ENCODE data around the gene PHACTR3. TPM values are rescaled to one million over a fixed set of nuclear protein-coding genes. Genes with fewer than 3 reads are reported as not detected.

Gene PHACTR3
- total RNA-seq, 1 experiment from 2014 or later = 0.11 TPM

DNA sequence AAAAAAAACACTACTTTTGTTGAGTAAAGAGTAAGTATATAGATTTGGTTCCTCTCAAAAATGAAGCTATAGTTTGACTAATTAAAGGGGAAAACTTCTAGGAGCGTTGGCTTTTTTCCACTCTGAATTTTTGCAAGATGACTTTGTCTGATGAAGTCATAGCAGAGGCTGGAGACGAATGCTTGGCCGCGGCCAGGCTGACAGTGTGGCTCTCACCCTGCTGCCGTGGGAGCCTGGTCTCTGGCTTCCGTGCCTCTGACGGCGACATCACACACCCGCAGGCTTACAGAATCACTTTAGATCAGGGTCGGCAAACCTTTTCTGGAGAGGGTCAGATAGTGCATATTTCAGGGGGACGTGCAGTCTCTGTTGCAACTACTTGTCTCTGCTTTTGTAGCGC lies 145.0 kb downstream of the PHACTR3 start:
- Histone ChIP-seq H3K27me3 (replicated peaks; ENCODE audit: control insufficient read depth, insufficient read depth, low read length) (peaks cover 9% of the 10 kb centered on the region), H3K4me3 (ENCODE audit: low read depth, low read length) (no peak overlapping the region), H3K4me1 (no peaks in the 10 kb centered on the region), H3K36me3 (ENCODE audit: control insufficient read depth, insufficient read depth, low read length) (no peaks in the 10 kb centered on the region), H3K9me3 (no peaks in the 10 kb centered on the region)
- Mint-ChIP-seq H3K4me3 (ENCODE audit: unreplicated experiment) (no peak overlapping the region), H3K4me1 (ENCODE audit: low read depth, unreplicated experiment) (no peaks in the 10 kb centered on the region), H3K9me3 (ENCODE audit: unreplicated experiment) (no peaks in the 10 kb centered on the region), H3K27ac (ENCODE audit: unreplicated experiment) (no peak overlapping the region), H3K36me3 (ENCODE audit: insufficient read depth, unreplicated experiment) (no peaks in the 10 kb centered on the region), H3K27me3 (ENCODE audit: insufficient read depth, unreplicated experiment) (peaks cover 60% of the 10 kb centered on the region)
- ChIA-PET POLR2A (no interaction called here), CTCF (interaction anchor here (0.6 kb wide), 2 partner anchors 90 to 152 kb away, joined by 4 to 6 read pairs; no protein-coding TSS in a partner anchor)
- TF ChIP-seq, protein P1, sequence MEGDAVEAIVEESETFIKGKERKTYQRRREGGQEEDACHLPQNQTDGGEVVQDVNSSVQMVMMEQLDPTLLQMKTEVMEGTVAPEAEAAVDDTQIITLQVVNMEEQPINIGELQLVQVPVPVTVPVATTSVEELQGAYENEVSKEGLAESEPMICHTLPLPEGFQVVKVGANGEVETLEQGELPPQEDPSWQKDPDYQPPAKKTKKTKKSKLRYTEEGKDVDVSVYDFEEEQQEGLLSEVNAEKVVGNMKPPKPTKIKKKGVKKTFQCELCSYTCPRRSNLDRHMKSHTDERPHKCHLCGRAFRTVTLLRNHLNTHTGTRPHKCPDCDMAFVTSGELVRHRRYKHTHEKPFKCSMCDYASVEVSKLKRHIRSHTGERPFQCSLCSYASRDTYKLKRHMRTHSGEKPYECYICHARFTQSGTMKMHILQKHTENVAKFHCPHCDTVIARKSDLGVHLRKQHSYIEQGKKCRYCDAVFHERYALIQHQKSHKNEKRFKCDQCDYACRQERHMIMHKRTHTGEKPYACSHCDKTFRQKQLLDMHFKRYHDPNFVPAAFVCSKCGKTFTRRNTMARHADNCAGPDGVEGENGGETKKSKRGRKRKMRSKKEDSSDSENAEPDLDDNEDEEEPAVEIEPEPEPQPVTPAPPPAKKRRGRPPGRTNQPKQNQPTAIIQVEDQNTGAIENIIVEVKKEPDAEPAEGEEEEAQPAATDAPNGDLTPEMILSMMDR (IDR thresholded peaks at IDR 0.05; ENCODE audit: insufficient read depth in 1 of 2, low read depth in 1 of 2, low read length in 1 of 2, severe bottlenecking in 1 of 2, unreplicated experiment in 1 of 2) = no peak
- BruUV-seq (replicated peaks) = no TSS peak
- intact Hi-C loops (cut with micrococcal nuclease; ENCODE audit: unreplicated experiment) = no loop called here
- DNase-seq = no peak

GRCh38 chr20:59750209-59750840 lies 146.0 kb downstream of the PHACTR3 start:
- H3K36me3 Mint-ChIP-seq (ENCODE audit: insufficient read depth, unreplicated experiment) = no peaks in the 10 kb centered on the region
- H3K9me3 Mint-ChIP-seq (ENCODE audit: unreplicated experiment) = no peaks in the 10 kb centered on the region
- TF ChIP-seq, protein P1 (IDR thresholded peaks at IDR 0.05; ENCODE audit: insufficient read depth in 1 of 2, low read depth in 1 of 2, low read length in 1 of 2, severe bottlenecking in 1 of 2, unreplicated experiment in 1 of 2) = no peak
- Histone ChIP-seq H3K4me1 (no peaks in the 10 kb centered on the region), H3K9me3 (no peaks in the 10 kb centered on the region), H3K4me3 (ENCODE audit: low read depth, low read length) (no peak overlapping the region), H3K27me3 (replicated peaks; ENCODE audit: control insufficient read depth, insufficient read depth, low read length) (peaks cover 10% of the 10 kb centered on the region), H3K36me3 (ENCODE audit: control insufficient read depth, insufficient read depth, low read length) (no peaks in the 10 kb centered on the region)
- H3K4me1 Mint-ChIP-seq (ENCODE audit: low read depth, unreplicated experiment) = no peaks in the 10 kb centered on the region
- CTCF ChIA-PET = no interaction called here
- H3K4me3 Mint-ChIP-seq (ENCODE audit: unreplicated experiment) = no peak overlapping the region
- H3K27ac Mint-ChIP-seq (ENCODE audit: unreplicated experiment) = no peak overlapping the region
- POLR2A ChIA-PET = no interaction called here
- no TSS peak for BruUV-seq (replicated peaks)
- intact Hi-C loops (cut with micrococcal nuclease; ENCODE audit: unreplicated experiment) = no loop called here
- no peak for DNase-seq
- H3K27me3 Mint-ChIP-seq (ENCODE audit: insufficient read depth, unreplicated experiment) = peaks cover 66% of the 10 kb centered on the region

DNA sequence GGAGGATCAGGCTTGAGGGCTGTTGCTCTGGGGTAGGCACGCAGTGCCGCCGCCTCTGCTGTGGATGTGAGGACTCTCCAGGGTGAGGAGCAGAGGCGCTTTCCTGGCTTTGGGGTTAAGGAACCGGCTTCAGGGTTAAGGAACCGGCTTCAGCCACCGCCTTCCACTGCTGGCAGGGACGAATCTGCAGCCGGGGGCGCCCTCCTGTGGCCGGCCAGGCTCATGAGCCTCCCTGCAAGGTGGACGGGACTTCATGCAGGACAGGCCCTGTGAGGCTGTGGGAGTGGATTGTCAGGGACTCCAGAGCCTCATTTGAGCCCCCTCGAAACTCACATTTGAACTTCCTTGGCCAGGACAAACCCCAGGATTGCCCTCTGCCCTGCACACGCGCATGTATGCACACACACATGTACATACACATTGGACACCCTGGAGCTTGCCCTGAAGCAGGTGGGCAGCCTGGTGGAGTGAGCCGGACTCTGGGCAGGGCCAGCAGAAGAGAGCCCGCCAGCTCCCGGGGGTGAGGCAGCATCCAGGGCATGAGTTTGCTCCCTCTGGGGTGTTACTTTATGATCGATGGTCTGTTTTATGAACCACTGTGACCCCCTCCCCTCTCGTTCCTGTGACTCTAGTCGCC lies 146.9 kb downstream of the PHACTR3 start:
- intact Hi-C loops (cut with micrococcal nuclease; ENCODE audit: unreplicated experiment) = loop anchor here (1.0 kb wide), 2 partner anchors 153 to 180 kb away; no protein-coding TSS in a partner anchor
- DNase-seq = peak; percentile 85 to 92
- no TSS peak for BruUV-seq (replicated peaks)
- H3K9me3 ChIP-seq = no peaks in the 10 kb centered on the region
- no peaks in the 10 kb centered on the region for H3K36me3 ChIP-seq (ENCODE audit: control insufficient read depth, insufficient read depth, low read length)
- H3K4me1 ChIP-seq = no peaks in the 10 kb centered on the region
- ChIA-PET POLR2A (no interaction called here), CTCF (interaction anchor here (0.6 kb wide), 1 partner anchor 14 kb away, joined by 3 read pairs; no protein-coding TSS in a partner anchor)
- H3K4me3 ChIP-seq (ENCODE audit: low read depth, low read length) = no peak overlapping the region
- no peaks in the 10 kb centered on the region for H3K9me3 Mint-ChIP-seq (ENCODE audit: unreplicated experiment)
- TF ChIP-seq, protein P1 (IDR thresholded peaks at IDR 0.05; ENCODE audit: insufficient read depth in 1 of 2, low read depth in 1 of 2, low read length in 1 of 2, severe bottlenecking in 1 of 2, unreplicated experiment in 1 of 2) = peak; percentile 99 to 100
- H3K4me1 Mint-ChIP-seq (ENCODE audit: low read depth, unreplicated experiment) = no peaks in the 10 kb centered on the region
- peaks cover 70% of the 10 kb centered on the region for H3K27me3 Mint-ChIP-seq (ENCODE audit: insufficient read depth, unreplicated experiment)
- no peaks in the 10 kb centered on the region for H3K36me3 Mint-ChIP-seq (ENCODE audit: insufficient read depth, unreplicated experiment)
- H3K4me3 Mint-ChIP-seq (ENCODE audit: unreplicated experiment) = no peak overlapping the region
- peaks cover 10% of the 10 kb centered on the region for H3K27me3 ChIP-seq (replicated peaks; ENCODE audit: control insufficient read depth, insufficient read depth, low read length)
- H3K27ac Mint-ChIP-seq (ENCODE audit: unreplicated experiment) = no peak overlapping the region
